HepG2 (cell line): Measurements from ENCODE around the gene ARL3.

Experiments used
- ATM ChIP-seq: fragments of 450-650 bp; IDR thresholded peaks from 2 replicates; pipeline ENCODE4 v1.7.1; 2017; ENCODE audit warnings: mild to moderate bottlenecking, borderline replicate concordance
- CBX5 ChIP-seq: sonication (generic); formaldehyde crosslinking; IDR thresholded peaks from 2 replicates; pipeline ENCODE4 v1.4.0; 2020; ENCODE audit warnings: missing genetic modification reagents, borderline replicate concordance
- CTCF ChIP-seq: sonication (generic); formaldehyde crosslinking; IDR thresholded peaks from 2 replicates; pipeline ENCODE4 v1.5.0; 2020; ENCODE audit warnings: mild to moderate bottlenecking, missing genetic modification reagents, moderate library complexity
- KAT7 ChIP-seq: IDR thresholded peaks from 2 replicates; pipeline ENCODE4 v1.6.1; 2018; ENCODE audit warnings: borderline replicate concordance, missing compliant biosample characterization
- NFE2L2 ChIP-seq: fragments of 150-350 bp; IDR thresholded peaks from 2 replicates; pipeline ENCODE4 v1.6.1; 2014; ENCODE audit warnings: low read length
- NFYB ChIP-seq: sonication (generic); formaldehyde crosslinking; IDR thresholded peaks from 2 replicates; pipeline ENCODE4 v1.4.0; 2020; ENCODE audit warnings: missing genetic modification reagents
- PREB ChIP-seq: sonication (generic); formaldehyde crosslinking; IDR thresholded peaks from 2 replicates; pipeline ENCODE4 v1.4.0; 2020; ENCODE audit warnings: missing genetic modification reagents
- SIN3A ChIP-seq: IDR thresholded peaks from 2 replicates; pipeline ENCODE4 v1.6.1; 2011; ENCODE audit warnings: low read depth, mild to moderate bottlenecking, control low read depth, low read length, borderline replicate concordance
- ZNF557 ChIP-seq: sonication (generic); formaldehyde crosslinking; IDR thresholded peaks from 2 replicates; pipeline ENCODE4 v1.4.0; 2020; ENCODE audit warnings: missing genetic modification reagents
- ZNF678 ChIP-seq: sonication (generic); formaldehyde crosslinking; IDR thresholded peaks from 2 replicates; pipeline ENCODE4 v1.4.0; 2020; ENCODE audit warnings: mild to moderate bottlenecking, missing genetic modification reagents
- ZNF768 ChIP-seq: sonication (generic); formaldehyde crosslinking; IDR thresholded peaks from 2 replicates; pipeline ENCODE4 v1.4.0; 2020; ENCODE audit warnings: missing genetic modification reagents
- ZXDC ChIP-seq: sonication (generic); formaldehyde crosslinking; IDR thresholded peaks from 2 replicates; pipeline ENCODE4 v1.5.0; 2020; ENCODE audit warnings: mild to moderate bottlenecking, missing genetic modification reagents
- TF ChIP-seq, protein P1 (sequence below): sonication (generic); formaldehyde crosslinking; IDR thresholded peaks from 2 replicates; pipeline ENCODE4 v1.5.1; 2020; ENCODE audit warnings: mild to moderate bottlenecking, missing genetic modification reagents
- TF ChIP-seq, protein P2 (sequence below): sonication (generic); formaldehyde crosslinking; IDR thresholded peaks from 2 replicates; pipeline ENCODE4 v1.4.0; 2020; ENCODE audit warnings: missing genetic modification reagents

DNA sequence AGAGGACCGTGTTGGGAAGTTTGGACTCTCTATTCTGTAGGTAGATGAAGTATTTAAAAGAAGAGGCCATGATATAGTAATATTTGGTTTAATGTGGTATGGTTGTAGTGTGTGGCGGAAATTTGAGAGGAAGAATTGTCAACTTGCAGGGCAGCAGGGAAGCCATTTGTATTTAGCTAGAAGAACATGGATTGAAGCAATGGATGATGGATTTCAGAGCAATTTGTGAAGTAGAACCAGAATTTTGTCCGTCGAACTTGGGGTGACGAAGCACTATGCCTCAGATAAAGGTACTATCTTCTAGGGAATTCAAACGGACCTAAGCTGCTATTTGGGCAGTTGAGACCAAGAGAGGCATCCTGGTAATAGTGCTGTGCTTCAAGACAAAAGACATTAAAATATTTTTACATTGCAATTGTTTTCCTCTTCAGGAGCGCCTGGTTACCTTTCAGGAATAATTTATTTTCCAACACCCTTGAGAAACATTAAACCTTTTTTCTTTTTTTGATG lies 28.9 kb upstream of the ARL3 start:
- TF ChIP-seq PREB (no peak), ZNF557 (CRISPR knock-in tag) (no peak), NFYB (CRISPR knock-in tag) (no peak), CTCF (no peak), ATM (no peak), CBX5 (CRISPR knock-in tag) (no peak), KAT7 (CRISPR knock-in tag) (no peak), ZNF768 (CRISPR knock-in tag) (no peak), NFE2L2 (no peak), ZXDC (no peak), ZNF678 (CRISPR knock-in tag) (no peak), SIN3A (no peak)
- TF ChIP-seq, protein P1, sequence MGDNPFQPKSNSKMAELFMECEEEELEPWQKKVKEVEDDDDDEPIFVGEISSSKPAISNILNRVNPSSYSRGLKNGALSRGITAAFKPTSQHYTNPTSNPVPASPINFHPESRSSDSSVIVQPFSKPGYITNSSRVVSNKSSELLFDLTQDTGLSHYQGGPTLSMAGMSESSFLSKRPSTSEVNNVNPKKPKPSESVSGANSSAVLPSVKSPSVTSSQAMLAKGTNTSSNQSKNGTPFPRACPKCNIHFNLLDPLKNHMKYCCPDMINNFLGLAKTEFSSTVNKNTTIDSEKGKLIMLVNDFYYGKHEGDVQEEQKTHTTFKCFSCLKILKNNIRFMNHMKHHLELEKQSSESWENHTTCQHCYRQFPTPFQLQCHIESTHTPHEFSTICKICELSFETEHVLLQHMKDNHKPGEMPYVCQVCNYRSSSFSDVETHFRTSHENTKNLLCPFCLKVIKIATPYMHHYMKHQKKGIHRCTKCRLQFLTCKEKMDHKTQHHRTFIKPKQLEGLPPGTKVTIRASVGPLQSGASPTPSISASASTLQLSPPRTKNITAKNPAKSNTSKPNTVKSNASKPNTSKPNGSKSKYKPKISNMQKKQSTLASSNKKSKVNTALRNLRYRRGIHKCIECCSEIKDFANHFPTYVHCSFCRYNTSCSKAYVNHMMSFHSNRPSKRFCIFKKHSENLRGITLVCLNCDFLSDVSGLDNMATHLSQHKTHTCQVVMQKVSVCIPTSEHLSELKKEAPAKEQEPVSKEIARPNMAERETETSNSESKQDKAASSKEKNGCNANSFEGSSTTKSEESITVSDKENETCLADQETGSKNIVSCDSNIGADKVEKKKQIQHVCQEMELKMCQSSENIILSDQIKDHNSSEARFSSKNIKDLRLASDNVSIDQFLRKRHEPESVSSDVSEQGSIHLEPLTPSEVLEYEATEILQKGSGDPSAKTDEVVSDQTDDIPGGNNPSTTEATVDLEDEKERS (CRISPR knock-in tag), result no peak
- TF ChIP-seq, protein P2, sequence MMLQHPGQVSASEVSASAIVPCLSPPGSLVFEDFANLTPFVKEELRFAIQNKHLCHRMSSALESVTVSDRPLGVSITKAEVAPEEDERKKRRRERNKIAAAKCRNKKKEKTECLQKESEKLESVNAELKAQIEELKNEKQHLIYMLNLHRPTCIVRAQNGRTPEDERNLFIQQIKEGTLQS (CRISPR knock-in tag), result no peak
